K562 (cell line): ENCODE measurements around the gene PPP2R2B. TPM values are rescaled to one million over a fixed set of nuclear protein-coding genes. Genes with fewer than 3 reads are reported as not detected.

Experiments
- ATAC-seq: fragments of 200-7000 bp; cut with Tn5 transposase; 3 replicates; pipeline ENCODE4 v1.9.1; 2020; ENCODE audit warnings: moderate library complexity
- BruUV-seq: library from RNA; stranded (reverse); fragments of 400-500 nt; replicated peaks from 2 replicates; lab custom pipeline; 2021; lab: Mats Ljungman, UMichigan
- CTCF ChIA-PET: fragments of 300-600 bp; formaldehyde crosslinking; extraction: SDS; loops from one replicate; lab custom pipeline; 2021; ENCODE audit warnings: low intra/inter-chr PET ratio; lab: Yijun Ruan, JAX
- POLR2A ChIA-PET: fragments of 300-600, 350-650 bp; sonication (Branson Sonifier 250); formaldehyde crosslinking; extraction: SDS; loops from one replicate; lab custom pipeline; 2021; ENCODE audit warnings: antibody characterized with exemption, inconsistent platforms; lab: Yijun Ruan, JAX
- DNase-seq, 4 experiments: peaks; one replicate each; pipeline versions ENCODE4 v3.0.0 to v3.0.0-alpha.2; 2011 to 2018; ENCODE audit warnings: low spot score in 3 of 4, mixed read lengths in 3 of 4; ENCODE audit errors: extremely low read depth in 1 of 4
- FAIRE-seq: peaks from 2 replicates; lab custom pipeline; 2011; peaks lifted over from hg19 to GRCh38; lab: Jason Lieb, UNC
- H2AFZ ChIP-seq: 2 replicates; pipeline ENCODE4 v1.6.0; 2011; ENCODE audit warnings: low read depth, low read length, control low read depth, inconsistent platforms
- H3K27ac ChIP-seq: fragments of 200-600 bp; 3 replicates; pipeline ENCODE4 v1.8.0; 2011; ENCODE audit warnings: low read depth, mild to moderate bottlenecking, control low read depth, inconsistent platforms, low read length, moderate library complexity, mixed read lengths; ENCODE audit errors: extremely low read depth
- H3K27me3 ChIP-seq, 2 experiments: fragments of 300-600 bp in 1 of 2; 2 replicates in 1 of 2; 3 replicates in 1 of 2; pipeline versions ENCODE4 v1.6.0 to v1.8.0; 2011; ENCODE audit warnings: inconsistent platforms in 2 of 2, low read length in 2 of 2, mild to moderate bottlenecking in 1 of 2, mixed read lengths in 1 of 2, moderate library complexity in 1 of 2; ENCODE audit not compliant: control insufficient read depth in 2 of 2, insufficient read depth in 2 of 2
- H3K36me3 ChIP-seq: fragments of 300-600 bp; 3 replicates; pipeline ENCODE4 v1.8.0; 2011; ENCODE audit warnings: mild to moderate bottlenecking, low read length, inconsistent platforms; ENCODE audit not compliant: control insufficient read depth, insufficient read depth
- H3K4me1 ChIP-seq, 2 experiments: fragments of 200-600 bp in 1 of 2; replicated peaks in 1 of 2; 2 replicates in 1 of 2; 3 replicates in 1 of 2; pipeline versions ENCODE4 v1.5.1 to v1.8.0; 2011; ENCODE audit warnings: inconsistent platforms in 2 of 2, low read length in 2 of 2, mild to moderate bottlenecking in 1 of 2, mixed read lengths in 1 of 2, moderate library complexity in 1 of 2; ENCODE audit not compliant: control insufficient read depth in 2 of 2, insufficient read depth in 2 of 2
- H3K4me2 ChIP-seq: 2 replicates; pipeline ENCODE4 v1.6.1; 2011; ENCODE audit warnings: low read length, control low read depth, inconsistent platforms, mixed read lengths; ENCODE audit not compliant: insufficient read depth
- H3K4me3 ChIP-seq: fragments of 200-600 bp; sonication (generic), shearing (Covaris generic); 2 replicates; pipeline ENCODE4 v1.5.1; 2016; ENCODE audit warnings: control low read depth, inconsistent platforms
- H3K79me2 ChIP-seq: fragments of 200-600 bp; 3 replicates; pipeline ENCODE4 v1.8.0; 2011; ENCODE audit warnings: low read length, inconsistent platforms; ENCODE audit not compliant: control insufficient read depth, insufficient read depth
- H3K9ac ChIP-seq, 2 experiments: 2 replicates each; pipeline versions ENCODE4 v1.6.0 to v1.6.1; 2011; ENCODE audit warnings: low read depth in 2 of 2, low read length in 2 of 2, control low read depth in 1 of 2, inconsistent platforms in 1 of 2, mild to moderate bottlenecking in 1 of 2, mixed read lengths in 1 of 2; ENCODE audit not compliant: insufficient read depth in 1 of 2
- H3K9me1 ChIP-seq: one replicate; pipeline ENCODE4 v1.6.0; 2011; ENCODE audit warnings: inconsistent platforms, mild to moderate bottlenecking, low read length, moderate library complexity; ENCODE audit not compliant: control insufficient read depth, insufficient read depth
- H3K9me3 ChIP-seq: replicated peaks from 2 replicates; pipeline ENCODE4 v1.5.1; 2011; ENCODE audit warnings: low read depth, low read length, inconsistent platforms; ENCODE audit not compliant: control insufficient read depth, insufficient read depth
- H4K20me1 ChIP-seq: replicated peaks from 2 replicates; pipeline ENCODE4 v1.6.1; 2011; ENCODE audit warnings: low read length, inconsistent platforms, mixed read lengths; ENCODE audit not compliant: control insufficient read depth, insufficient read depth
- ADNP ChIP-seq: fragments of 200-800 bp; sonication (Bioruptor generic); IDR thresholded peaks from 2 replicates; pipeline ENCODE4 v1.6.1; 2016; ENCODE audit warnings: missing genetic modification characterization, missing compliant biosample characterization
- MTF1 ChIP-seq: fragments of 250-450 bp; sonication (Bioruptor Pico); IDR thresholded peaks from 2 replicates; pipeline ENCODE4 v1.9.0; 2021; ENCODE audit warnings: moderate library complexity, mild to moderate bottlenecking, inconsistent platforms, borderline replicate concordance
- MXI1 ChIP-seq: IDR thresholded peaks from 2 replicates; pipeline ENCODE4 v1.6.1; 2011; ENCODE audit warnings: low read depth, mild to moderate bottlenecking, improper control_type of control experiment, low read length
- PHF20 ChIP-seq: fragments of 450-650 bp; IDR thresholded peaks from 2 replicates; pipeline ENCODE4 v1.6.1; 2018; ENCODE audit not compliant: partially characterized antibody
- PHTF2 ChIP-seq: fragments of 250-450 bp; sonication (Bioruptor Pico); IDR thresholded peaks from 2 replicates; pipeline ENCODE4 v1.5.0; 2021; ENCODE audit warnings: mild to moderate bottlenecking
- POLR2G ChIP-seq: fragments of 200-400 bp; formaldehyde crosslinking; IDR thresholded peaks from 2 replicates; pipeline ENCODE4 v1.6.1; 2017; ENCODE audit warnings: low read depth, mild to moderate bottlenecking, antibody characterized with exemption, low read length, moderate library complexity
- RBM15 ChIP-seq: fragments of 200-400 bp; formaldehyde crosslinking; IDR thresholded peaks from 2 replicates; pipeline ENCODE4 v1.6.1; 2018; ENCODE audit warnings: mild to moderate bottlenecking, low read length, moderate library complexity; ENCODE audit not compliant: insufficient read depth
- SMARCB1 ChIP-seq: IDR thresholded peaks from 2 replicates; pipeline ENCODE4 v1.6.1; 2011; ENCODE audit warnings: improper control_type of control experiment, low read depth; ENCODE audit not compliant: insufficient read length
- ZFPM2 ChIP-seq: fragments of 250-450 bp; sonication (Bioruptor Pico); IDR thresholded peaks from 2 replicates; pipeline ENCODE4 v1.5.1; 2022; ENCODE audit warnings: mild to moderate bottlenecking
- ZNF124 ChIP-seq: sonication (generic); formaldehyde crosslinking; IDR thresholded peaks from 2 replicates; pipeline ENCODE4 v1.8.1; 2022; ENCODE audit warnings: missing genetic modification reagents
- ZNF644 ChIP-seq: fragments of 200-800 bp; sonication (Bioruptor generic); IDR thresholded peaks from 2 replicates; pipeline ENCODE4 v1.6.1; 2016; ENCODE audit warnings: low read depth, missing genetic modification characterization, missing compliant biosample characterization
- ZNF785 ChIP-seq: fragments of 250-450 bp; sonication (Bioruptor Pico); IDR thresholded peaks from 2 replicates; pipeline ENCODE4 v1.4.0; 2020; ENCODE audit warnings: mild to moderate bottlenecking
- WGBS: fragments of 100-300 bp; shearing (Covaris generic); methylation state at CpG from one replicate; pipeline ENCODE4 v1.1.6; 2016; ENCODE audit warnings: low coverage, mixed read lengths; ENCODE audit not compliant: insufficient coverage; ENCODE audit errors: missing lambda C conversion rate; 5-methylcytosine and 5-hydroxymethylcytosine counted together
- in situ Hi-C: fragments of 300-500 bp; cut with MboI; formaldehyde crosslinking; loops from 4 replicates; pipeline ENCODE4 v1.15.0; 2018; ENCODE audit warnings: inconsistent platforms, mixed read lengths
- intact Hi-C: fragments of 100-400 bp; cut with micrococcal nuclease; formaldehyde crosslinking; loops from 2 replicates; pipeline ENCODE4 v1.14.2; 2022
- polyA plus RNA-seq, 8 experiments: library from polyadenylated mRNA; depleted of rRNA in 4 of 8; stranded (reverse) in 5 of 8; unstranded in 3 of 8; fragments of >200 nt; fragmentation: Nextera tagmentation in 2 of 8; fragmentation: Illumina TruSeq in 1 of 8; extraction: Ambion mirVana in 2 of 8; extraction: Trizol in 1 of 8; gene quantifications; 2 replicates each; pipeline versions ENCODE4 v1.2.1 to v1.2.3, GENCODE V29; 2011 to 2014; ENCODE audit warnings: inconsistent platforms in 1 of 8, missing spikeins in 1 of 8
- total RNA-seq, 7 experiments: library from RNA; depleted of rRNA in 6 of 7; stranded (reverse); fragments of >200 nt in 6 of 7; fragmentation: Illumina TruSeq in 2 of 7; extraction: Trizol in 2 of 7; gene quantifications; 2 replicates each; pipeline versions ENCODE4 v1.2.1 to v1.2.3, GENCODE V29; 2011 to 2021; ENCODE audit warnings: low replicate concordance in 1 of 7
- TF ChIP-seq, protein P1 (sequence below), 3 experiments: fragments of 200-800 bp in 1 of 3; sonication (Bioruptor generic) in 1 of 3; sonication (generic) in 1 of 3; formaldehyde crosslinking in 1 of 3; IDR thresholded peaks; 2 replicates each; pipeline versions ENCODE4 v1.6.1 to v1.8.0; 2016 to 2022; ENCODE audit warnings: mild to moderate bottlenecking in 2 of 3, missing compliant biosample characterization in 2 of 3, missing genetic modification characterization in 2 of 3, missing genetic modification reagents in 1 of 3
- TF ChIP-seq, protein P2 (sequence below): sonication (generic); IDR thresholded peaks from 2 replicates; pipeline ENCODE4 v1.6.1; 2016

PPP2R2B gene
- total and polyA plus RNA-seq, 9 of the 15 experiments (the other 6 are each of a cell fraction or from before 2014, with no cell fraction given), result not detected

GRCh38 chr5:146903789-146904188 is 25.2 kb upstream of the PPP2R2B start:
- Histone ChIP-seq H3K4me2 (no peak overlapping the region), H2AFZ (no peak overlapping the region), H3K4me3 (no peak overlapping the region), H3K9ac (no peak overlapping the region), H3K9me3 (no peaks in the 10 kb centered on the region), H4K20me1 (no peaks in the 10 kb centered on the region), H3K9me1 (no peaks in the 10 kb centered on the region), H3K27me3 (no peaks in the 10 kb centered on the region), H3K27ac (no peak overlapping the region), H3K4me1 (no peaks in the 10 kb centered on the region), H3K36me3 (no peaks in the 10 kb centered on the region), H3K79me2 (no peaks in the 10 kb centered on the region)
- POLR2A ChIA-PET, result no interaction called here
- intact Hi-C loops, result no loop called here
- ATAC-seq (no peak), DNase-seq (no peak), FAIRE-seq (no peak)
- CTCF ChIA-PET, result interaction anchor here (0.6 kb wide), 1 partner anchor 121 kb away, joined by 4 read pairs; no protein-coding TSS in a partner anchor
- BruUV-seq, result no TSS peak
- TF ChIP-seq ZFPM2, result no peak
- 0% methylated on average over 1 of the region's 1 CpG for WGBS
- in situ Hi-C loops, result no loop called here

DNA sequence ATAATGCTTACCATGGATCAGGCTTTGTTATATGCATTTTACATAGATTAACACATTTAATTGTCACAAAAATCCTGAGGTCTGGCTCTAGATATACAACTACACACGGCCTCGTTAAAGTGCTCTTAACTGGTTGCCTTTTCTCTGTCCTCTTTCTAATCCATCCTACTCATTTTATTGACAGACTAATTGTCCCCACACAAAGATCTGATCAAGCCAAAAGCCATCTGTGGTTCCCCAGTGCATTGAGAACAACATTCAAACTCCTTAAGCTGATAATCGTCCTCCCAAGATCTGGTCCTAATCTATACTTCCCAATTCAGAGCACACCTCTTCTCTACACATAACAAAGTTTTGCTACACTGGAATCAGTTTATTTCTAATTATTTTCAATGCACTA is 23.9 kb upstream of the PPP2R2B start:
- H3K4me2 ChIP-seq, result no peak overlapping the region
- H3K4me3 ChIP-seq, result no peak overlapping the region
- H3K79me2 ChIP-seq, result no peaks in the 10 kb centered on the region
- intact Hi-C loops, result no loop called here
- H3K27ac ChIP-seq, result no peak overlapping the region
- no peaks in the 10 kb centered on the region for H4K20me1 ChIP-seq
- no peaks in the 10 kb centered on the region for H3K4me1 ChIP-seq
- H3K9ac ChIP-seq, result no peak overlapping the region
- POLR2A ChIA-PET, result no interaction called here
- WGBS, result 2% methylated on average over 3 of the region's 3 CpGs
- H3K27me3 ChIP-seq, result no peaks in the 10 kb centered on the region
- ATAC-seq, result no peak
- H3K9me3 ChIP-seq, result no peaks in the 10 kb centered on the region
- in situ Hi-C loops, result no loop called here
- no peaks in the 10 kb centered on the region for H3K9me1 ChIP-seq
- no TSS peak for BruUV-seq
- no peak overlapping the region for H2AFZ ChIP-seq
- TF ChIP-seq SMARCB1 (no peak), MXI1 (no peak), MTF1 (CRISPR knock-in tag) (no peak), RBM15 (no peak), ADNP (tag) (no peak), PHTF2 (CRISPR knock-in tag) (no peak), ZNF124 (CRISPR knock-in tag) (no peak), PHF20 (no peak), ZNF785 (CRISPR knock-in tag) (no peak), ZNF644 (tag) (no peak), POLR2G (no peak)
- TF ChIP-seq, protein P1, sequence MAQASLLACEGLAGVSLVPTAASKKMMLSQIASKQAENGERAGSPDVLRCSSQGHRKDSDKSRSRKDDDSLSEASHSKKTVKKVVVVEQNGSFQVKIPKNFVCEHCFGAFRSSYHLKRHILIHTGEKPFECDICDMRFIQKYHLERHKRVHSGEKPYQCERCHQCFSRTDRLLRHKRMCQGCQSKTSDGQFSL (CRISPR knock-in tag; IDR thresholded peaks at IDR 0.05), result no peak
- TF ChIP-seq, protein P1 (tag; IDR thresholded peaks at IDR 0.05), result no peak
- TF ChIP-seq, protein P2, sequence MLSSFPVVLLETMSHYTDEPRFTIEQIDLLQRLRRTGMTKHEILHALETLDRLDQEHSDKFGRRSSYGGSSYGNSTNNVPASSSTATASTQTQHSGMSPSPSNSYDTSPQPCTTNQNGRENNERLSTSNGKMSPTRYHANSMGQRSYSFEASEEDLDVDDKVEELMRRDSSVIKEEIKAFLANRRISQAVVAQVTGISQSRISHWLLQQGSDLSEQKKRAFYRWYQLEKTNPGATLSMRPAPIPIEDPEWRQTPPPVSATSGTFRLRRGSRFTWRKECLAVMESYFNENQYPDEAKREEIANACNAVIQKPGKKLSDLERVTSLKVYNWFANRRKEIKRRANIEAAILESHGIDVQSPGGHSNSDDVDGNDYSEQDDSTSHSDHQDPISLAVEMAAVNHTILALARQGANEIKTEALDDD, result no peak
- CTCF ChIA-PET, result no interaction called here
- FAIRE-seq, result no peak
- DNase-seq, result no peak
- no peaks in the 10 kb centered on the region for H3K36me3 ChIP-seq
